ENCODE results near the gene ADCYAP1R1.

Gene ADCYAP1R1

GRCh38 chr7:31078363-31078990, 26.4 kb downstream of the ADCYAP1R1 start:
- H3K27me3 ChIP-seq (ENCODE audit: control insufficient read depth, low read length), result peaks cover 22% of the 10 kb centered on the region
- no peak for TF ChIP-seq CTCF (IDR thresholded peaks at IDR 0.05; ENCODE audit: low read depth, low read length, poor library complexity, severe bottlenecking)
- TF ChIP-seq EZH2phosphoT487 (IDR thresholded peaks at IDR 0.05; ENCODE audit: borderline replicate concordance, low read length), result no peak

GRCh38 chr7:31079126-31079823, 27.2 kb downstream of the ADCYAP1R1 start:
- Histone ChIP-seq H3K4me2 (ENCODE audit: low read length) (no peak overlapping the region), H3K27me3 (ENCODE audit: control insufficient read depth, low read length) (peaks cover 22% of the 10 kb centered on the region), H3K36me3 (ENCODE audit: control insufficient read depth, low read length) (no peaks in the 10 kb centered on the region), H3K4me1 (ENCODE audit: control insufficient read depth, low read length) (no peaks in the 10 kb centered on the region), H3K79me2 (ENCODE audit: control insufficient read depth, low read length) (no peaks in the 10 kb centered on the region), H3K4me3 (ENCODE audit: low read length) (no peak overlapping the region), H3K9me2 (replicated peaks; ENCODE audit: control insufficient read depth, low read length) (no peaks in the 10 kb centered on the region), H4K20me1 (ENCODE audit: control insufficient read depth, insufficient read depth, low read depth, low read length) (no peaks in the 10 kb centered on the region), H3K9me3 (ENCODE audit: control insufficient read depth, insufficient read depth, low read length) (no peaks in the 10 kb centered on the region), H3K27ac (ENCODE audit: low read depth, low read length) (no peak overlapping the region), H3F3A (ENCODE audit: control insufficient read depth, insufficient read depth) (no peaks in the 10 kb centered on the region)
- no peak for TF ChIP-seq EZH2phosphoT487 (IDR thresholded peaks at IDR 0.05; ENCODE audit: borderline replicate concordance, low read length)
- TF ChIP-seq CTCF (IDR thresholded peaks at IDR 0.05; ENCODE audit: low read depth, low read length, poor library complexity, severe bottlenecking), result no peak

More at GRCh38 chr7:31078363-31078990, 26.4 kb downstream of the ADCYAP1R1 start:
- Histone ChIP-seq H3K79me2 (ENCODE audit: control insufficient read depth, low read length) (no peaks in the 10 kb centered on the region), H4K20me1 (ENCODE audit: control insufficient read depth, insufficient read depth, low read depth, low read length) (no peaks in the 10 kb centered on the region), H3K4me2 (ENCODE audit: low read length) (no peak overlapping the region), H3K4me1 (ENCODE audit: control insufficient read depth, low read length) (no peaks in the 10 kb centered on the region), H3K4me3 (ENCODE audit: low read length) (no peak overlapping the region), H3F3A (ENCODE audit: control insufficient read depth, insufficient read depth) (no peaks in the 10 kb centered on the region), H3K9me2 (replicated peaks; ENCODE audit: control insufficient read depth, low read length) (no peaks in the 10 kb centered on the region), H3K36me3 (ENCODE audit: control insufficient read depth, low read length) (no peaks in the 10 kb centered on the region), H3K27ac (ENCODE audit: low read depth, low read length) (no peak overlapping the region), H3K9me3 (ENCODE audit: control insufficient read depth, insufficient read depth, low read length) (no peaks in the 10 kb centered on the region)

- H3K27ac ChIP-seq (ENCODE audit: low read depth, low read length), result no peak overlapping the region
- H3F3A ChIP-seq (ENCODE audit: control insufficient read depth, insufficient read depth), result no peaks in the 10 kb centered on the region
- no peaks in the 10 kb centered on the region for H3K9me2 ChIP-seq (replicated peaks; ENCODE audit: control insufficient read depth, low read length)
- TF ChIP-seq EZH2phosphoT487 (IDR thresholded peaks at IDR 0.05; ENCODE audit: borderline replicate concordance, low read length), result no peak
- no peak for TF ChIP-seq CTCF (IDR thresholded peaks at IDR 0.05; ENCODE audit: low read depth, low read length, poor library complexity, severe bottlenecking)
- no peak overlapping the region for H3K4me2 ChIP-seq (ENCODE audit: low read length)
- H3K36me3 ChIP-seq (ENCODE audit: control insufficient read depth, low read length), result no peaks in the 10 kb centered on the region
- no peaks in the 10 kb centered on the region for H3K4me1 ChIP-seq (ENCODE audit: control insufficient read depth, low read length)
- H3K79me2 ChIP-seq (ENCODE audit: control insufficient read depth, low read length), result no peaks in the 10 kb centered on the region
- no peaks in the 10 kb centered on the region for H4K20me1 ChIP-seq (ENCODE audit: control insufficient read depth, insufficient read depth, low read depth, low read length)
- peaks cover 22% of the 10 kb centered on the region for H3K27me3 ChIP-seq (ENCODE audit: control insufficient read depth, low read length)
- no peak overlapping the region for H3K4me3 ChIP-seq (ENCODE audit: low read length)
- no peaks in the 10 kb centered on the region for H3K9me3 ChIP-seq (ENCODE audit: control insufficient read depth, insufficient read depth, low read length)
Observed at GRCh38 chr7:31079824-31080511, 27.9 kb downstream of the ADCYAP1R1 start.

Data from DOHH2 (cell line).